ENCODE measurements around the gene LRFN4. TPM values are rescaled to one million over a fixed set of nuclear protein-coding genes. Genes with fewer than 3 reads are reported as not detected.

Gene LRFN4
- total and polyA plus RNA-seq, 2 of the 13 experiments (the other 11 are each of a cell fraction or from before 2014, with no cell fraction given) = 1.3 to 6.8 TPM

DNA sequence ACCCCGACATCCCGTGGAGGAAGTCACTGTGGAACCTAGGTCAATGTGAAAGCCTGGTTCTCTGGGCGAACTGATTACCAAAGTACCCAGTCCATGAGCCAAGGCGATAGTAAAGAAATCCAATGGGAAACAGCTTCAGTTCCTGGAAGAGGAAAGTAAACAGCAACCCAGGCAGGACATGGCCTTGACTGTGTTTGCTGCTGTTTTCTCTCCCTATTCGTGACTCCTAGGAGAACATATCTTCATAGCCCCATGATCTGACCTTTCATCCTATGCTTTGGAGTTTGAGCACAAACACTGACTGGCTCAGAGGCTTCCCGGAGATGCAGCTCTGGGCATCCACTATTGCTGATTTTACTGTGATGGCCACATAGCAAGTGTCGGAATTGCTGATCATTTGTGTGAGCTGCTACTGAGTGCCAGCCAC is 45.1 kb downstream of the LRFN4 start (continued):
- TF ChIP-seq, protein P1, sequence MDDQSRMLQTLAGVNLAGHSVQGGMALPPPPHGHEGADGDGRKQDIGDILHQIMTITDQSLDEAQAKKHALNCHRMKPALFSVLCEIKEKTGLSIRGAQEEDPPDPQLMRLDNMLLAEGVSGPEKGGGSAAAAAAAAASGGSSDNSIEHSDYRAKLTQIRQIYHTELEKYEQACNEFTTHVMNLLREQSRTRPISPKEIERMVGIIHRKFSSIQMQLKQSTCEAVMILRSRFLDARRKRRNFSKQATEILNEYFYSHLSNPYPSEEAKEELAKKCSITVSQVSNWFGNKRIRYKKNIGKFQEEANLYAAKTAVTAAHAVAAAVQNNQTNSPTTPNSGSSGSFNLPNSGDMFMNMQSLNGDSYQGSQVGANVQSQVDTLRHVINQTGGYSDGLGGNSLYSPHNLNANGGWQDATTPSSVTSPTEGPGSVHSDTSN (CRISPR knock-in tag; IDR thresholded peaks at IDR 0.05; ENCODE audit: borderline replicate concordance) = no peak
- TF ChIP-seq NKX3-1 (CRISPR knock-in tag; IDR thresholded peaks at IDR 0.05) = no peak
- TF ChIP-seq JUNB (CRISPR knock-in tag; IDR thresholded peaks at IDR 0.05; ENCODE audit: borderline replicate concordance) = no peak; the same call in 1 of the 2 replicates
- TF ChIP-seq, protein P2, sequence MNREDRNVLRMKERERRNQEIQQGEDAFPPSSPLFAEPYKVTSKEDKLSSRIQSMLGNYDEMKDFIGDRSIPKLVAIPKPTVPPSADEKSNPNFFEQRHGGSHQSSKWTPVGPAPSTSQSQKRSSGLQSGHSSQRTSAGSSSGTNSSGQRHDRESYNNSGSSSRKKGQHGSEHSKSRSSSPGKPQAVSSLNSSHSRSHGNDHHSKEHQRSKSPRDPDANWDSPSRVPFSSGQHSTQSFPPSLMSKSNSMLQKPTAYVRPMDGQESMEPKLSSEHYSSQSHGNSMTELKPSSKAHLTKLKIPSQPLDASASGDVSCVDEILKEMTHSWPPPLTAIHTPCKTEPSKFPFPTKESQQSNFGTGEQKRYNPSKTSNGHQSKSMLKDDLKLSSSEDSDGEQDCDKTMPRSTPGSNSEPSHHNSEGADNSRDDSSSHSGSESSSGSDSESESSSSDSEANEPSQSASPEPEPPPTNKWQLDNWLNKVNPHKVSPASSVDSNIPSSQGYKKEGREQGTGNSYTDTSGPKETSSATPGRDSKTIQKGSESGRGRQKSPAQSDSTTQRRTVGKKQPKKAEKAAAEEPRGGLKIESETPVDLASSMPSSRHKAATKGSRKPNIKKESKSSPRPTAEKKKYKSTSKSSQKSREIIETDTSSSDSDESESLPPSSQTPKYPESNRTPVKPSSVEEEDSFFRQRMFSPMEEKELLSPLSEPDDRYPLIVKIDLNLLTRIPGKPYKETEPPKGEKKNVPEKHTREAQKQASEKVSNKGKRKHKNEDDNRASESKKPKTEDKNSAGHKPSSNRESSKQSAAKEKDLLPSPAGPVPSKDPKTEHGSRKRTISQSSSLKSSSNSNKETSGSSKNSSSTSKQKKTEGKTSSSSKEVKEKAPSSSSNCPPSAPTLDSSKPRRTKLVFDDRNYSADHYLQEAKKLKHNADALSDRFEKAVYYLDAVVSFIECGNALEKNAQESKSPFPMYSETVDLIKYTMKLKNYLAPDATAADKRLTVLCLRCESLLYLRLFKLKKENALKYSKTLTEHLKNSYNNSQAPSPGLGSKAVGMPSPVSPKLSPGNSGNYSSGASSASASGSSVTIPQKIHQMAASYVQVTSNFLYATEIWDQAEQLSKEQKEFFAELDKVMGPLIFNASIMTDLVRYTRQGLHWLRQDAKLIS (CRISPR knock-in tag; IDR thresholded peaks at IDR 0.05) = no peak
- no peak for TF ChIP-seq ZNF569 (CRISPR knock-in tag; IDR thresholded peaks at IDR 0.05; ENCODE audit: borderline replicate concordance)
- no peak for TF ChIP-seq FOXM1 (CRISPR knock-in tag; IDR thresholded peaks at IDR 0.05)
- TF ChIP-seq PHB2 (IDR thresholded peaks at IDR 0.05; ENCODE audit: partially characterized antibody) = no peak
- TF ChIP-seq, protein P3, sequence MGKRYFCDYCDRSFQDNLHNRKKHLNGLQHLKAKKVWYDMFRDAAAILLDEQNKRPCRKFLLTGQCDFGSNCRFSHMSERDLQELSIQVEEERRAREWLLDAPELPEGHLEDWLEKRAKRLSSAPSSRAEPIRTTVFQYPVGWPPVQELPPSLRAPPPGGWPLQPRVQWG (CRISPR knock-in tag; IDR thresholded peaks at IDR 0.05; ENCODE audit: borderline replicate concordance, low read depth) = no peak
- TF ChIP-seq SMC3 (IDR thresholded peaks at IDR 0.05; ENCODE audit: low read length) = no peak
- TF ChIP-seq ZNF530 (CRISPR knock-in tag; IDR thresholded peaks at IDR 0.05; ENCODE audit: low read depth) = no peak
- TF ChIP-seq, protein P4, sequence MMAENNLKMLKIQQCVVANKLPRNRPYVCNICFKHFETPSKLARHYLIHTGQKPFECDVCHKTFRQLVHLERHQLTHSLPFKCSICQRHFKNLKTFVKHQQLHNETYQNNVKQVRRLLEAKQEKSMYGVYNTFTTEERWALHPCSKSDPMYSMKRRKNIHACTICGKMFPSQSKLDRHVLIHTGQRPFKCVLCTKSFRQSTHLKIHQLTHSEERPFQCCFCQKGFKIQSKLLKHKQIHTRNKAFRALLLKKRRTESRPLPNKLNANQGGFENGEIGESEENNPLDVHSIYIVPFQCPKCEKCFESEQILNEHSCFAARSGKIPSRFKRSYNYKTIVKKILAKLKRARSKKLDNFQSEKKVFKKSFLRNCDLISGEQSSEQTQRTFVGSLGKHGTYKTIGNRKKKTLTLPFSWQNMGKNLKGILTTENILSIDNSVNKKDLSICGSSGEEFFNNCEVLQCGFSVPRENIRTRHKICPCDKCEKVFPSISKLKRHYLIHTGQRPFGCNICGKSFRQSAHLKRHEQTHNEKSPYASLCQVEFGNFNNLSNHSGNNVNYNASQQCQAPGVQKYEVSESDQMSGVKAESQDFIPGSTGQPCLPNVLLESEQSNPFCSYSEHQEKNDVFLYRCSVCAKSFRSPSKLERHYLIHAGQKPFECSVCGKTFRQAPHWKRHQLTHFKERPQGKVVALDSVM (CRISPR knock-in tag; IDR thresholded peaks at IDR 0.05) = peak; percentile 71
- no peak for TF ChIP-seq ZNF546 (CRISPR knock-in tag; conservative IDR thresholded peaks at IDR 0.05)
- TF ChIP-seq MAFK (conservative IDR thresholded peaks at IDR 0.05 in 1 of 2, IDR thresholded peaks at IDR 0.05 in 1 of 2; ENCODE audit: low read length in 2 of 2) = peak; percentile 26 to 41; a peak in 2 of 4 replicates
- TF ChIP-seq NFE2L2 (IDR thresholded peaks at IDR 0.05; ENCODE audit: low read length) = no peak
- TF ChIP-seq, protein P5, sequence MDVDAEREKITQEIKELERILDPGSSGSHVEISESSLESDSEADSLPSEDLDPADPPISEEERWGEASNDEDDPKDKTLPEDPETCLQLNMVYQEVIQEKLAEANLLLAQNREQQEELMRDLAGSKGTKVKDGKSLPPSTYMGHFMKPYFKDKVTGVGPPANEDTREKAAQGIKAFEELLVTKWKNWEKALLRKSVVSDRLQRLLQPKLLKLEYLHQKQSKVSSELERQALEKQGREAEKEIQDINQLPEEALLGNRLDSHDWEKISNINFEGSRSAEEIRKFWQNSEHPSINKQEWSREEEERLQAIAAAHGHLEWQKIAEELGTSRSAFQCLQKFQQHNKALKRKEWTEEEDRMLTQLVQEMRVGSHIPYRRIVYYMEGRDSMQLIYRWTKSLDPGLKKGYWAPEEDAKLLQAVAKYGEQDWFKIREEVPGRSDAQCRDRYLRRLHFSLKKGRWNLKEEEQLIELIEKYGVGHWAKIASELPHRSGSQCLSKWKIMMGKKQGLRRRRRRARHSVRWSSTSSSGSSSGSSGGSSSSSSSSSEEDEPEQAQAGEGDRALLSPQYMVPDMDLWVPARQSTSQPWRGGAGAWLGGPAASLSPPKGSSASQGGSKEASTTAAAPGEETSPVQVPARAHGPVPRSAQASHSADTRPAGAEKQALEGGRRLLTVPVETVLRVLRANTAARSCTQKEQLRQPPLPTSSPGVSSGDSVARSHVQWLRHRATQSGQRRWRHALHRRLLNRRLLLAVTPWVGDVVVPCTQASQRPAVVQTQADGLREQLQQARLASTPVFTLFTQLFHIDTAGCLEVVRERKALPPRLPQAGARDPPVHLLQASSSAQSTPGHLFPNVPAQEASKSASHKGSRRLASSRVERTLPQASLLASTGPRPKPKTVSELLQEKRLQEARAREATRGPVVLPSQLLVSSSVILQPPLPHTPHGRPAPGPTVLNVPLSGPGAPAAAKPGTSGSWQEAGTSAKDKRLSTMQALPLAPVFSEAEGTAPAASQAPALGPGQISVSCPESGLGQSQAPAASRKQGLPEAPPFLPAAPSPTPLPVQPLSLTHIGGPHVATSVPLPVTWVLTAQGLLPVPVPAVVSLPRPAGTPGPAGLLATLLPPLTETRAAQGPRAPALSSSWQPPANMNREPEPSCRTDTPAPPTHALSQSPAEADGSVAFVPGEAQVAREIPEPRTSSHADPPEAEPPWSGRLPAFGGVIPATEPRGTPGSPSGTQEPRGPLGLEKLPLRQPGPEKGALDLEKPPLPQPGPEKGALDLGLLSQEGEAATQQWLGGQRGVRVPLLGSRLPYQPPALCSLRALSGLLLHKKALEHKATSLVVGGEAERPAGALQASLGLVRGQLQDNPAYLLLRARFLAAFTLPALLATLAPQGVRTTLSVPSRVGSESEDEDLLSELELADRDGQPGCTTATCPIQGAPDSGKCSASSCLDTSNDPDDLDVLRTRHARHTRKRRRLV (CRISPR knock-in tag; IDR thresholded peaks at IDR 0.05) = no peak; the same call in 1 of the 2 replicates
- peak; percentile 51; the same call in 1 of the 2 replicates for TF ChIP-seq SMYD3 (CRISPR knock-in tag; IDR thresholded peaks at IDR 0.05)
- TF ChIP-seq, protein P6, sequence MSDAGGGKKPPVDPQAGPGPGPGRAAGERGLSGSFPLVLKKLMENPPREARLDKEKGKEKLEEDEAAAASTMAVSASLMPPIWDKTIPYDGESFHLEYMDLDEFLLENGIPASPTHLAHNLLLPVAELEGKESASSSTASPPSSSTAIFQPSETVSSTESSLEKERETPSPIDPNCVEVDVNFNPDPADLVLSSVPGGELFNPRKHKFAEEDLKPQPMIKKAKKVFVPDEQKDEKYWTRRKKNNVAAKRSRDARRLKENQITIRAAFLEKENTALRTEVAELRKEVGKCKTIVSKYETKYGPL (CRISPR knock-in tag; IDR thresholded peaks at IDR 0.05) = no peak
